HG03139 (cell line): ENCODE results near the gene NPAS3.

Experiments used
- ATAC-seq: cut with Tn5 transposase; IDR thresholded peaks from one replicate; pipeline ENCODE4 v1.9.1; 2021; ENCODE audit not compliant: unreplicated experiment

The NPAS3 gene

GRCh38 chr14:33609582-33609981 is 670.9 kb downstream of the NPAS3 start:
- ATAC-seq = no peak

- no peak for ATAC-seq
Observed at GRCh38 chr14:33610121-33610520, 671.4 kb downstream of the NPAS3 start.

- no peak for ATAC-seq
Observed at GRCh38 chr14:33611405-33612196, 672.9 kb downstream of the NPAS3 start.

- ATAC-seq = no peak
Observed at GRCh38 chr14:33612197-33612505, 673.5 kb downstream of the NPAS3 start.

GRCh38 chr14:33617154-33617553 is 678.5 kb downstream of the NPAS3 start:
- no peak for ATAC-seq

- ATAC-seq = no peak
Observed at GRCh38 chr14:33618361-33619105, 679.9 kb downstream of the NPAS3 start.

- ATAC-seq = no peak
Observed at GRCh38 chr14:33622496-33622895, 683.8 kb downstream of the NPAS3 start.

- ATAC-seq = no peak
Observed at GRCh38 chr14:33629792-33630191, 691.1 kb downstream of the NPAS3 start.

- ATAC-seq = no peak
Observed at GRCh38 chr14:33631021-33631420, 692.3 kb downstream of the NPAS3 start.

- ATAC-seq = no peak
Observed at GRCh38 chr14:33631441-33631840, 692.8 kb downstream of the NPAS3 start.

GRCh38 chr14:33634631-33635030 is 696.0 kb downstream of the NPAS3 start:
- ATAC-seq = no peak

- ATAC-seq = no peak
Observed at GRCh38 chr14:33636716-33637115, 698.0 kb downstream of the NPAS3 start.

- no peak for ATAC-seq
Observed at GRCh38 chr14:33642080-33642479, 703.4 kb downstream of the NPAS3 start.

- no peak for ATAC-seq
Observed at GRCh38 chr14:33642691-33643244, 704.1 kb downstream of the NPAS3 start.

GRCh38 chr14:33643426-33644181 is 704.9 kb downstream of the NPAS3 start:
- no peak for ATAC-seq

GRCh38 chr14:33646692-33647260 is 708.1 kb downstream of the NPAS3 start:
- ATAC-seq = no peak

GRCh38 chr14:33647385-33647786 is 708.7 kb downstream of the NPAS3 start:
- ATAC-seq = no peak

- ATAC-seq = no peak
Observed at GRCh38 chr14:33650430-33650829, 711.8 kb downstream of the NPAS3 start.

- no peak for ATAC-seq
Observed at GRCh38 chr14:33652566-33653307, 714.1 kb downstream of the NPAS3 start.

- ATAC-seq = no peak
Observed at GRCh38 chr14:33653308-33653695, 714.6 kb downstream of the NPAS3 start.
